IMR-90 (cell line): ENCODE results near the gene FTO. TPM values are rescaled to one million over a fixed set of nuclear protein-coding genes. Genes with fewer than 3 reads are reported as not detected.

Source experiments
- ATAC-seq: fragments of 200-7000 bp; cut with Tn5 transposase; 2 replicates; pipeline ENCODE4 v1.9.1; 2020; ENCODE audit warnings: low read depth, mild to moderate bottlenecking, moderate library complexity
- BruUV-seq: library from RNA; stranded (reverse); fragments of 400-500 nt; replicated peaks from 2 replicates; lab custom pipeline; 2021; lab: Mats Ljungman, UMichigan
- CTCF ChIA-PET: fragments of 300-600 bp; formaldehyde crosslinking; extraction: SDS; loops from one replicate; lab custom pipeline; 2021; ENCODE audit warnings: antibody characterized with exemption; lab: Yijun Ruan, JAX
- POLR2A ChIA-PET: fragments of 300-600 bp; sonication (Branson Sonifier 250); formaldehyde crosslinking; loops from one replicate; lab custom pipeline; 2022; ENCODE audit warnings: antibody characterized with exemption; ENCODE audit not compliant: unreplicated experiment; lab: Charles Lee
- DNase-seq: peaks from one replicate; pipeline ENCODE4 v3.0.0; 2013
- H2AFZ ChIP-seq: replicated peaks from 2 replicates; pipeline ENCODE3; 2013; ENCODE audit warnings: low read length, mild to moderate bottlenecking; ENCODE audit not compliant: poor library complexity
- H2AK5ac ChIP-seq: 2 replicates; pipeline ENCODE4 v1.6.1; 2013; ENCODE audit warnings: low read depth, low read length, inconsistent platforms
- H2AK9ac ChIP-seq: replicated peaks from 2 replicates; pipeline ENCODE3; 2013; ENCODE audit warnings: mild to moderate bottlenecking, low read depth, low read length, moderate library complexity; ENCODE audit not compliant: poor library complexity
- H2BK120ac ChIP-seq: 2 replicates; pipeline ENCODE4 v1.6.1; 2013; ENCODE audit warnings: low read depth, low read length, inconsistent platforms
- H2BK15ac ChIP-seq: 3 replicates; pipeline ENCODE4 v1.6.1; 2013; ENCODE audit warnings: low read depth, low read length, inconsistent platforms
- H2BK20ac ChIP-seq: 2 replicates; pipeline ENCODE4 v1.6.1; 2013; ENCODE audit warnings: low read depth, mild to moderate bottlenecking, inconsistent platforms, low read length, moderate library complexity
- H2BK5ac ChIP-seq: 2 replicates; pipeline ENCODE4 v1.6.1; 2013; ENCODE audit warnings: mild to moderate bottlenecking, low read depth, low read length, inconsistent platforms; ENCODE audit not compliant: poor library complexity, severe bottlenecking
- H3K14ac ChIP-seq: replicated peaks from 2 replicates; pipeline ENCODE4 v1.6.1; 2013; ENCODE audit warnings: low read depth, low read length, inconsistent platforms
- H3K18ac ChIP-seq: 2 replicates; pipeline ENCODE4 v1.6.1; 2013; ENCODE audit warnings: low read depth, low read length, control low read depth
- H3K23ac ChIP-seq: 2 replicates; pipeline ENCODE4 v1.6.1; 2013; ENCODE audit warnings: low read depth, low read length, inconsistent platforms
- H3K27ac ChIP-seq: 2 replicates; pipeline ENCODE4 v1.5.1; 2013; ENCODE audit warnings: mild to moderate bottlenecking, control low read depth, low read length; ENCODE audit not compliant: insufficient read depth
- H3K27me3 ChIP-seq: 2 replicates; pipeline ENCODE4 v1.6.1; 2013; ENCODE audit warnings: low read length; ENCODE audit not compliant: control insufficient read depth, insufficient read depth
- H3K36me3 ChIP-seq: 2 replicates; pipeline ENCODE4 v1.6.1; 2013; ENCODE audit warnings: low read length, mixed read lengths; ENCODE audit not compliant: control insufficient read depth, insufficient read depth
- H3K4ac ChIP-seq: 2 replicates; pipeline ENCODE4 v1.6.1; 2013; ENCODE audit warnings: low read depth, low read length, inconsistent platforms
- H3K4me1 ChIP-seq: 2 replicates; pipeline ENCODE4 v1.6.1; 2013; ENCODE audit warnings: low read length, mixed read lengths; ENCODE audit not compliant: control insufficient read depth, insufficient read depth
- H3K4me2 ChIP-seq: 2 replicates; pipeline ENCODE4 v1.6.1; 2013; ENCODE audit warnings: low read depth, mild to moderate bottlenecking, control low read depth, low read length, moderate library complexity
- H3K4me3 ChIP-seq: 2 replicates; pipeline ENCODE4 v1.5.1; 2013; ENCODE audit warnings: low read depth, mild to moderate bottlenecking, control low read depth, low read length, moderate library complexity; ENCODE audit not compliant: insufficient read depth
- H3K56ac ChIP-seq: 2 replicates; pipeline ENCODE4 v1.6.1; 2013; ENCODE audit warnings: low read length, inconsistent platforms; ENCODE audit not compliant: insufficient read depth; ENCODE audit errors: extremely low read depth
- H3K79me1 ChIP-seq, 2 experiments: 2 replicates each; pipeline ENCODE4 v1.6.1; 2013; ENCODE audit warnings: low read length in 2 of 2, inconsistent platforms in 1 of 2, low read depth in 1 of 2
- H3K9ac ChIP-seq: 2 replicates; pipeline ENCODE4 v1.6.1; 2013; ENCODE audit warnings: low read depth, low read length, control low read depth
- H3K9me1 ChIP-seq: 2 replicates; pipeline ENCODE4 v1.6.1; 2013; ENCODE audit warnings: low read length, inconsistent platforms; ENCODE audit not compliant: insufficient read depth
- H3K9me3 ChIP-seq: 2 replicates; pipeline ENCODE4 v1.6.1; 2013; ENCODE audit warnings: low read length; ENCODE audit not compliant: control insufficient read depth, insufficient read depth
- H4K20me1 ChIP-seq: 2 replicates; pipeline ENCODE4 v1.6.1; 2013; ENCODE audit warnings: low read length, inconsistent platforms; ENCODE audit not compliant: insufficient read depth
- H4K5ac ChIP-seq: 2 replicates; pipeline ENCODE4 v1.6.1; 2013; ENCODE audit warnings: mild to moderate bottlenecking, low read depth, low read length, control low read depth
- H4K8ac ChIP-seq, 2 experiments: 2 replicates each; pipeline ENCODE4 v1.6.1; 2013; ENCODE audit warnings: low read depth in 2 of 2, low read length in 2 of 2, control low read depth in 1 of 2, inconsistent platforms in 1 of 2
- H4K91ac ChIP-seq: 2 replicates; pipeline ENCODE4 v1.6.1; 2013; ENCODE audit warnings: low read depth, low read length, inconsistent platforms; ENCODE audit not compliant: insufficient read depth
- BHLHE40 ChIP-seq: fragments of 150-350 bp; IDR thresholded peaks from 2 replicates; pipeline ENCODE4 v1.6.1; 2016; ENCODE audit warnings: mild to moderate bottlenecking, low read depth, low read length
- CEBPB ChIP-seq: IDR thresholded peaks from 2 replicates; pipeline ENCODE4 v1.6.1; 2012; ENCODE audit warnings: low read depth, low read length, improper control_type of control experiment
- CHD1 ChIP-seq: IDR thresholded peaks from 2 replicates; pipeline ENCODE4 v1.6.1; 2012; ENCODE audit warnings: low read depth, low read length, improper control_type of control experiment
- FOS ChIP-seq: fragments of 150-350 bp; IDR thresholded peaks from 2 replicates; pipeline ENCODE4 v1.6.1; 2016; ENCODE audit warnings: low read depth, low read length
- MAFK ChIP-seq: IDR thresholded peaks from 2 replicates; pipeline ENCODE4 v1.6.1; 2012; ENCODE audit warnings: low read depth, low read length, improper control_type of control experiment
- MAZ ChIP-seq: IDR thresholded peaks from 2 replicates; pipeline ENCODE4 v1.6.1; 2012; ENCODE audit warnings: low read depth, mild to moderate bottlenecking, low read length, improper control_type of control experiment, moderate library complexity, borderline replicate concordance
- MXI1 ChIP-seq: IDR thresholded peaks from 2 replicates; pipeline ENCODE4 v1.6.1; 2012; ENCODE audit warnings: low read depth, mild to moderate bottlenecking, low read length, moderate library complexity, borderline replicate concordance
- NFE2L2 ChIP-seq: fragments of 150-350 bp; IDR thresholded peaks from 2 replicates; pipeline ENCODE4 v1.6.1; 2016; ENCODE audit warnings: low read depth, mild to moderate bottlenecking, low read length
- POLR2A ChIP-seq: IDR thresholded peaks from 2 replicates; pipeline ENCODE4 v1.6.1; 2012; ENCODE audit warnings: mild to moderate bottlenecking, low read depth, low read length
- RAD21 ChIP-seq: IDR thresholded peaks from 2 replicates; pipeline ENCODE4 v1.6.1; 2012; ENCODE audit warnings: low read length, improper control_type of control experiment
- RCOR1 ChIP-seq: IDR thresholded peaks from 2 replicates; pipeline ENCODE4 v1.6.1; 2012; ENCODE audit warnings: mild to moderate bottlenecking, low read length, improper control_type of control experiment; ENCODE audit not compliant: insufficient replicate concordance
- RFX5 ChIP-seq: IDR thresholded peaks from 2 replicates; pipeline ENCODE4 v1.8.0; 2012; ENCODE audit warnings: low read depth, mild to moderate bottlenecking, low read length, moderate library complexity
- SMC3 ChIP-seq: fragments of 150-350 bp; IDR thresholded peaks from 2 replicates; pipeline ENCODE4 v1.6.1; 2016; ENCODE audit warnings: low read depth, mild to moderate bottlenecking, antibody characterized with exemption, low read length, moderate library complexity
- WGBS, 2 experiments: methylation state at CpG; one replicate each; pipeline versions ENCODE4 v1.1.5 to v1.1.7; 2013; ENCODE audit warnings: missing lambda C conversion rate in 2 of 2; ENCODE audit not compliant: insufficient read length in 1 of 2; ENCODE audit errors: extremely low coverage in 2 of 2; 5-methylcytosine and 5-hydroxymethylcytosine counted together
- dilution Hi-C: fragments of 300-500 bp; cut with HindIII; formaldehyde crosslinking; loops from one replicate; pipeline ENCODE4 v1.14.3; 2018; ENCODE audit warnings: low sequenced_read_pairs; ENCODE audit not compliant: unreplicated experiment
- in situ Hi-C: fragments of 300-500 bp; cut with MboI; formaldehyde crosslinking; loops from 3 replicates; pipeline ENCODE4 v1.14.3; 2019; ENCODE audit warnings: low sequenced_read_pairs, inconsistent platforms, mixed read lengths
- intact Hi-C: fragments of 100-400 bp; cut with micrococcal nuclease; formaldehyde crosslinking; loops from 2 replicates; pipeline ENCODE4 v1.10.0; 2022
- polyA plus RNA-seq, 3 experiments: library from polyadenylated mRNA; depleted of rRNA; stranded (reverse); fragments of >200 nt; gene quantifications; 2 replicates each; pipeline ENCODE4 v1.2.3, GENCODE V29; 2012; ENCODE audit warnings: low replicate concordance in 1 of 3
- total RNA-seq: library from RNA; depleted of rRNA; stranded (reverse); fragments of >200 nt; gene quantifications from 2 replicates; pipeline ENCODE4 v1.2.3, GENCODE V29; 2012
- TF ChIP-seq, protein P1 (sequence below): conservative IDR thresholded peaks from 2 replicates; pipeline ENCODE4 v1.5.1; 2012; ENCODE audit warnings: mild to moderate bottlenecking, low read depth, low read length, improper control_type of control experiment
- TF ChIP-seq, protein P2 (sequence below): fragments of 150-350 bp; IDR thresholded peaks from 2 replicates; pipeline ENCODE4 v1.6.1; 2017; ENCODE audit warnings: mild to moderate bottlenecking, antibody characterized with exemption, low read length, low read depth
- TF ChIP-seq, protein P3 (sequence below): fragments of 150-350 bp; IDR thresholded peaks from 2 replicates; pipeline ENCODE4 v1.6.1; 2016; ENCODE audit warnings: low read depth, mild to moderate bottlenecking, low read length, moderate library complexity, borderline replicate concordance

The FTO gene
- total and polyA plus RNA-seq, 2 of the 4 experiments (the other 2 are of a cell fraction), result 70.3 to 132 TPM

DNA sequence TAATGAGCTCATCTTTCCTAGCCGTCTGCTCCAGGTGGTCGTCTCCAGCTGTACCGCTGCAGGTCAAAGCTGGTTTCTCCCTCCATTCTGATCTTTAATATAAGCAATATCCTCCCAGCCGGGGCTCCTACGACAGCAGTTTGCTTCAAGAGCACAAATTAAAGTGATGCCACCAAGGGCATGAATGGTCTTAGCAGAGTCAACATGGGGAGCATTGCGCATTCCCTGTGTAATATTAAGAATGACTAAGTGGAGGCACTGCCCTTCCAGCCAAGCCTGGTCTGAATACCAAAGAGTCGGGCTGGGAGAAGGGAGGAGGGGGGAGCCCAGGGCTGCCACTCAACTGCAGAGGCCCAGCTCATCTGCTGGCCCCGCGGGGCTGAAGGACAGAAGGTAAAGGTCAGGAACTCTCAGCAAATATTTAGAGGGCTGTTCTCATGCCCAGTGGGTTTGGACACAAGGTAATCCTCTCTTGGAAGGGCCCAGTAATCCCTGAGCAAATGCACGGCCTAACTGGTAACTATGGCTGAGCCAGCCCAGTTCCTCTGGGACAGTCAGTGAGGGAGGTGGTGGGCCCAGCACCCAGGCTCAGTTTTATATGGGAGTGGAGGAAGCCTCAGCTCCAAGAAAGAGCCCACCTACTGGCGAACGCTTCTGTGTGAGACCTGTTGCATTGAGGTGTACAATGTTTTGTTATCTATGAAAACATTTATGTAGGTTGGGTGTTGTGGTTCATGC lies 461.4 kb downstream of the FTO start:
- ChIA-PET CTCF (no interaction called here), POLR2A (interaction anchor here (0.6 kb wide), 1 partner anchor 786 kb away, joined by 3 read pairs; no protein-coding TSS in a partner anchor)
- Histone ChIP-seq H4K8ac (no peak overlapping the region), H3K56ac (no peak overlapping the region), H3K9ac (no peak overlapping the region), H3K27ac (no peak overlapping the region), H3K27me3 (peaks cover 9% of the 10 kb centered on the region), H3K18ac (no peak overlapping the region), H2BK120ac (no peak overlapping the region), H3K4ac (no peak overlapping the region), H3K14ac (no peak overlapping the region), H3K4me3 (no peak overlapping the region), H3K9me1 (no peaks in the 10 kb centered on the region), H4K91ac (no peak overlapping the region), H3K4me1 (no peaks in the 10 kb centered on the region), H3K9me3 (no peaks in the 10 kb centered on the region), H2BK15ac (no peak overlapping the region), H3K36me3 (no peaks in the 10 kb centered on the region), H2BK5ac (no peak overlapping the region), H2AFZ (no peak overlapping the region), H2BK20ac (no peak overlapping the region), H3K4me2 (no peak overlapping the region), H3K23ac (no peak overlapping the region), H2AK5ac (no peak overlapping the region), H3K79me1 (no peaks in the 10 kb centered on the region), H4K20me1 (no peaks in the 10 kb centered on the region), H2AK9ac (no peak overlapping the region), H4K5ac (no peak overlapping the region)
- WGBS, 2 experiments, result 43% methylated on average over 7 of the region's 12 CpGs; no CpG with 5 or more reads in 1 of the 2 experiments
- TF ChIP-seq BHLHE40 (no peak), CEBPB (no peak), RFX5 (no peak), POLR2A (no peak), RCOR1 (no peak), RAD21 (no peak), SMC3 (no peak), FOS (no peak), NFE2L2 (no peak), MXI1 (no peak), CHD1 (no peak), MAFK (no peak), MAZ (no peak)
- TF ChIP-seq, protein P1, sequence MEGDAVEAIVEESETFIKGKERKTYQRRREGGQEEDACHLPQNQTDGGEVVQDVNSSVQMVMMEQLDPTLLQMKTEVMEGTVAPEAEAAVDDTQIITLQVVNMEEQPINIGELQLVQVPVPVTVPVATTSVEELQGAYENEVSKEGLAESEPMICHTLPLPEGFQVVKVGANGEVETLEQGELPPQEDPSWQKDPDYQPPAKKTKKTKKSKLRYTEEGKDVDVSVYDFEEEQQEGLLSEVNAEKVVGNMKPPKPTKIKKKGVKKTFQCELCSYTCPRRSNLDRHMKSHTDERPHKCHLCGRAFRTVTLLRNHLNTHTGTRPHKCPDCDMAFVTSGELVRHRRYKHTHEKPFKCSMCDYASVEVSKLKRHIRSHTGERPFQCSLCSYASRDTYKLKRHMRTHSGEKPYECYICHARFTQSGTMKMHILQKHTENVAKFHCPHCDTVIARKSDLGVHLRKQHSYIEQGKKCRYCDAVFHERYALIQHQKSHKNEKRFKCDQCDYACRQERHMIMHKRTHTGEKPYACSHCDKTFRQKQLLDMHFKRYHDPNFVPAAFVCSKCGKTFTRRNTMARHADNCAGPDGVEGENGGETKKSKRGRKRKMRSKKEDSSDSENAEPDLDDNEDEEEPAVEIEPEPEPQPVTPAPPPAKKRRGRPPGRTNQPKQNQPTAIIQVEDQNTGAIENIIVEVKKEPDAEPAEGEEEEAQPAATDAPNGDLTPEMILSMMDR, result no peak
- TF ChIP-seq, protein P2, sequence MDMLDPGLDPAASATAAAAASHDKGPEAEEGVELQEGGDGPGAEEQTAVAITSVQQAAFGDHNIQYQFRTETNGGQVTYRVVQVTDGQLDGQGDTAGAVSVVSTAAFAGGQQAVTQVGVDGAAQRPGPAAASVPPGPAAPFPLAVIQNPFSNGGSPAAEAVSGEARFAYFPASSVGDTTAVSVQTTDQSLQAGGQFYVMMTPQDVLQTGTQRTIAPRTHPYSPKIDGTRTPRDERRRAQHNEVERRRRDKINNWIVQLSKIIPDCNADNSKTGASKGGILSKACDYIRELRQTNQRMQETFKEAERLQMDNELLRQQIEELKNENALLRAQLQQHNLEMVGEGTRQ, result no peak
- TF ChIP-seq, protein P3, sequence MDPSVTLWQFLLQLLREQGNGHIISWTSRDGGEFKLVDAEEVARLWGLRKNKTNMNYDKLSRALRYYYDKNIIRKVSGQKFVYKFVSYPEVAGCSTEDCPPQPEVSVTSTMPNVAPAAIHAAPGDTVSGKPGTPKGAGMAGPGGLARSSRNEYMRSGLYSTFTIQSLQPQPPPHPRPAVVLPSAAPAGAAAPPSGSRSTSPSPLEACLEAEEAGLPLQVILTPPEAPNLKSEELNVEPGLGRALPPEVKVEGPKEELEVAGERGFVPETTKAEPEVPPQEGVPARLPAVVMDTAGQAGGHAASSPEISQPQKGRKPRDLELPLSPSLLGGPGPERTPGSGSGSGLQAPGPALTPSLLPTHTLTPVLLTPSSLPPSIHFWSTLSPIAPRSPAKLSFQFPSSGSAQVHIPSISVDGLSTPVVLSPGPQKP, result no peak
- ATAC-seq (no peak), DNase-seq (no peak)
- BruUV-seq, result no TSS peak
- in situ Hi-C loops (no loop called here), intact Hi-C loops (no loop called here), dilution Hi-C loops (no loop called here)
